Nephron (organoid): ENCODE measurements around the gene ARL14EP.

Experiments used
- H3K27ac Mint-ChIP-seq, 3 experiments: 2 replicates each; pipeline ENCODE4 v1.8.0; 2020; ENCODE audit warnings: mixed read lengths in 3 of 3, mild to moderate bottlenecking in 2 of 3, moderate library complexity in 1 of 3
- H3K27me3 Mint-ChIP-seq: 2 replicates; pipeline ENCODE4 v1.8.0; 2021; ENCODE audit warnings: low read depth, mild to moderate bottlenecking, moderate library complexity, mixed read lengths
- H3K36me3 Mint-ChIP-seq: 2 replicates; pipeline ENCODE4 v1.8.0; 2020; ENCODE audit warnings: low read depth, mixed read lengths
- H3K4me1 Mint-ChIP-seq: 2 replicates; pipeline ENCODE4 v1.8.0; 2020; ENCODE audit warnings: mixed read lengths
- H3K4me3 Mint-ChIP-seq, 3 experiments: 2 replicates each; pipeline ENCODE4 v1.8.0; 2020; ENCODE audit warnings: mild to moderate bottlenecking in 3 of 3, mixed read lengths in 3 of 3, moderate library complexity in 2 of 3
- H3K9me3 Mint-ChIP-seq: 2 replicates; pipeline ENCODE4 v1.8.0; 2020; ENCODE audit warnings: mixed read lengths
- TF ChIP-seq, protein P1 (sequence below), 3 experiments: fragments of 200-600 bp; sonication (generic); IDR thresholded peaks; one replicate each; pipeline ENCODE4 v1.5.0; 2021; ENCODE audit warnings: antibody characterized with exemption in 3 of 3; ENCODE audit not compliant: unreplicated experiment in 3 of 3

Gene ARL14EP

GRCh38 chr11:30328681-30329080, 5.8 kb downstream of the ARL14EP start:
- Mint-ChIP-seq H3K27ac (peak overlapping the region in 1 of 3 experiments; percentile 90), H3K36me3 (peaks cover 34% of the 10 kb centered on the region), H3K4me3 (no peak overlapping the region), H3K4me1 (peaks cover 26% of the 10 kb centered on the region), H3K27me3 (no peaks in the 10 kb centered on the region), H3K9me3 (no peaks in the 10 kb centered on the region)
- TF ChIP-seq, protein P1, sequence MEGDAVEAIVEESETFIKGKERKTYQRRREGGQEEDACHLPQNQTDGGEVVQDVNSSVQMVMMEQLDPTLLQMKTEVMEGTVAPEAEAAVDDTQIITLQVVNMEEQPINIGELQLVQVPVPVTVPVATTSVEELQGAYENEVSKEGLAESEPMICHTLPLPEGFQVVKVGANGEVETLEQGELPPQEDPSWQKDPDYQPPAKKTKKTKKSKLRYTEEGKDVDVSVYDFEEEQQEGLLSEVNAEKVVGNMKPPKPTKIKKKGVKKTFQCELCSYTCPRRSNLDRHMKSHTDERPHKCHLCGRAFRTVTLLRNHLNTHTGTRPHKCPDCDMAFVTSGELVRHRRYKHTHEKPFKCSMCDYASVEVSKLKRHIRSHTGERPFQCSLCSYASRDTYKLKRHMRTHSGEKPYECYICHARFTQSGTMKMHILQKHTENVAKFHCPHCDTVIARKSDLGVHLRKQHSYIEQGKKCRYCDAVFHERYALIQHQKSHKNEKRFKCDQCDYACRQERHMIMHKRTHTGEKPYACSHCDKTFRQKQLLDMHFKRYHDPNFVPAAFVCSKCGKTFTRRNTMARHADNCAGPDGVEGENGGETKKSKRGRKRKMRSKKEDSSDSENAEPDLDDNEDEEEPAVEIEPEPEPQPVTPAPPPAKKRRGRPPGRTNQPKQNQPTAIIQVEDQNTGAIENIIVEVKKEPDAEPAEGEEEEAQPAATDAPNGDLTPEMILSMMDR (IDR thresholded peaks at IDR 0.05; ENCODE audit: unreplicated experiment in 3 of 3) = no peak

DNA sequence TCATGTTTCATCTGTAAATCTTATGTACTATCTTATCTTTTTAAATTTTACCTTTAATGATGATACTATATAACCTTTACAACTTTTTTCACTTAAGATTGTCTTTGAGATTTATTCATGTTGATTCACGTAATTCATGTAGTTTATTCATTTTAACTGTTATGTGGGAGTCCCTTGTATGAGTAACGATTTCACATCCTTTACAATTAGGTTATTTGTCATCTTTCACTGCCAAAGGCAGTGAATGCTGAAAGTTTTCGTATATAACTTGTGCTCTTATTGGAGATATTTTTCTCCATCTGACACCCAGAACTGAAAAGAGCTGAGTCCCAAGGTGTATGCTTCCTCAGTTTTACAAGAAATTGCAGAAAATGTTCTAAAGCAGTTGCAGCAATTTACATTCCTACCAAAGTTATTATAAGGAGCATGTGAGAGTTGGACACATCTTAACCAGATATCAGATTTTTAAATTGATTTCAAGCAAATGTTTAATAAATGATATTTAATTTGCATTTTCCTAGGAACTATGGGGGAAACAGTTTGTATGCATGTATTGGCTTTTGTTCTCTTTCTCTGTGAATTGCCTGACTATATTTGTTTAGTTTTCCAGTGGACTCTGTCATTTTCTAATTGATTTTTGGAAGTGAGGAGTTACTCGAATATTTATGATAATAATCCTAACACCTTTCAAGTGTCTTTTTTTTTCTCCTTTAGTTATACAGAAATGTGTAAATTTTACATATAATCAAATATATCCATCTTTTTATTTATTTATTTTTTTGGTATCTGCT, 6.4 kb downstream of the ARL14EP start:
- H3K27ac Mint-ChIP-seq = peak overlapping the region in 1 of 3 experiments; percentile 42
- H3K36me3 Mint-ChIP-seq = peaks cover 40% of the 10 kb centered on the region
- peak overlapping the region in 1 of 3 experiments; percentile 8 for H3K4me3 Mint-ChIP-seq
- peaks cover 21% of the 10 kb centered on the region for H3K4me1 Mint-ChIP-seq
- no peaks in the 10 kb centered on the region for H3K27me3 Mint-ChIP-seq
- no peaks in the 10 kb centered on the region for H3K9me3 Mint-ChIP-seq
- TF ChIP-seq, protein P1 (IDR thresholded peaks at IDR 0.05; ENCODE audit: unreplicated experiment in 3 of 3) = no peak

GRCh38 chr11:30333405-30333804, 10.5 kb downstream of the ARL14EP start:
- H3K4me3 Mint-ChIP-seq = no peak overlapping the region
- H3K27ac Mint-ChIP-seq = no peak overlapping the region
- TF ChIP-seq, protein P1 (IDR thresholded peaks at IDR 0.05; ENCODE audit: unreplicated experiment in 3 of 3) = peak; percentile 36 to 45 (median 39)
- H3K9me3 Mint-ChIP-seq = no peaks in the 10 kb centered on the region
- no peaks in the 10 kb centered on the region for H3K27me3 Mint-ChIP-seq
- H3K36me3 Mint-ChIP-seq = peaks cover 65% of the 10 kb centered on the region
- H3K4me1 Mint-ChIP-seq = peaks cover 4% of the 10 kb centered on the region

DNA sequence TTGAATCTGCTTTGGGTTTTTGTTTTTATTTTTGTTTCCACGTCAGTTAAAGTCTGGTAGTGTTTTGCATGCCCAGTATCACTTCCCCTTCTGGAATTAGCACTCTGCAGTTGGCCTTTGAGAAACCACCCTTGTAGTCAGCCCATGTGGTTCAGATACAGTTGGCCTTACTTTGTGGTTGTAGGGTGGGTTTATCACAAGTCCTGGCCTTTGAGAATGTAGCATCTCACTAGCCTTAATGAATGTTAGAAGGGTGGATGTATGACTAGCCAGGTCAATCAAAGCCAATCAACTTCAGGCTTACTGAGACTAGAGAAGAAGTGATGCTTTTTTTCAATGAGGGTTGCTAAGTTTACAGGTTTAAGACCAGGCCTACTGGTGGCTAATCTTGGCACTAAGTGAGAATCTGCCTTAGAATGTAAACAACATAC, 19.8 kb downstream of the ARL14EP start:
- Mint-ChIP-seq H3K27me3 (no peaks in the 10 kb centered on the region), H3K36me3 (peaks cover 26% of the 10 kb centered on the region), H3K4me1 (peaks cover 3% of the 10 kb centered on the region), H3K4me3 (no peak overlapping the region), H3K9me3 (no peaks in the 10 kb centered on the region), H3K27ac (no peak overlapping the region)
- TF ChIP-seq, protein P1 (IDR thresholded peaks at IDR 0.05; ENCODE audit: unreplicated experiment in 3 of 3) = no peak

GRCh38 chr11:30344085-30344484, 21.2 kb downstream of the ARL14EP start:
- H3K4me3 Mint-ChIP-seq = no peak overlapping the region
- peaks cover 3% of the 10 kb centered on the region for H3K4me1 Mint-ChIP-seq
- H3K27ac Mint-ChIP-seq = no peak overlapping the region
- no peaks in the 10 kb centered on the region for H3K27me3 Mint-ChIP-seq
- TF ChIP-seq, protein P1 (IDR thresholded peaks at IDR 0.05; ENCODE audit: unreplicated experiment in 3 of 3) = no peak
- H3K9me3 Mint-ChIP-seq = no peaks in the 10 kb centered on the region
- peaks cover 21% of the 10 kb centered on the region for H3K36me3 Mint-ChIP-seq

GRCh38 chr11:30345644-30346043, 22.7 kb downstream of the ARL14EP start:
- H3K4me3 Mint-ChIP-seq = no peak overlapping the region

More at GRCh38 chr11:30345644-30346043, 22.7 kb downstream of the ARL14EP start:
- TF ChIP-seq, protein P1 (IDR thresholded peaks at IDR 0.05; ENCODE audit: unreplicated experiment in 3 of 3) = no peak
- Mint-ChIP-seq H3K9me3 (no peaks in the 10 kb centered on the region), H3K36me3 (peaks cover 18% of the 10 kb centered on the region), H3K4me1 (peaks cover 3% of the 10 kb centered on the region), H3K27me3 (peaks cover 8% of the 10 kb centered on the region), H3K27ac (no peak overlapping the region)
